Measurements from ENCODE around the gene COL6A3. TPM values are rescaled to one million over a fixed set of nuclear protein-coding genes. Genes with fewer than 3 reads are reported as not detected.

COL6A3 gene
- total RNA-seq, 1 experiment from 2014 or later = 1.2 TPM

DNA sequence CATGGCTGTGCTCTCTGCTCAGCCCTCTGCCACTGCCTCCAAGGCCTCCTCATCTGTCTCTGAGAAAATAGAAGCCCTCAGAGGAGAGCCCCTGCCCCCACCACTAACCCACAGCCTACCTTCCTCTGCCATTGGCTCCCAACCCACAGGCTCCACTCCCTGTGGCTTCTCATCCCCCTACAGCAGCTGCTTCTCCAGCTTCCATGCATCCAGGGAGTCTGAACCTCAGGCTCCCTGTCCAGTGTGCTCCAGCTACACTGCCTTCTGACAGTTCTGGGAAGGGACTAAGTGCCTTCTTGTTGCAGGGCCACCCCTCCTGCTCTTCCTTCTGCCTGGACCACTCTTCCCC lies 29.3 kb downstream of the COL6A3 start (continued):
- TF ChIP-seq SIN3A (IDR thresholded peaks at IDR 0.05; ENCODE audit: low read depth) (no peak), ZNF274 (IDR thresholded peaks at IDR 0.05; ENCODE audit: low read depth, low read length) (no peak)
- TF ChIP-seq, protein P1, sequence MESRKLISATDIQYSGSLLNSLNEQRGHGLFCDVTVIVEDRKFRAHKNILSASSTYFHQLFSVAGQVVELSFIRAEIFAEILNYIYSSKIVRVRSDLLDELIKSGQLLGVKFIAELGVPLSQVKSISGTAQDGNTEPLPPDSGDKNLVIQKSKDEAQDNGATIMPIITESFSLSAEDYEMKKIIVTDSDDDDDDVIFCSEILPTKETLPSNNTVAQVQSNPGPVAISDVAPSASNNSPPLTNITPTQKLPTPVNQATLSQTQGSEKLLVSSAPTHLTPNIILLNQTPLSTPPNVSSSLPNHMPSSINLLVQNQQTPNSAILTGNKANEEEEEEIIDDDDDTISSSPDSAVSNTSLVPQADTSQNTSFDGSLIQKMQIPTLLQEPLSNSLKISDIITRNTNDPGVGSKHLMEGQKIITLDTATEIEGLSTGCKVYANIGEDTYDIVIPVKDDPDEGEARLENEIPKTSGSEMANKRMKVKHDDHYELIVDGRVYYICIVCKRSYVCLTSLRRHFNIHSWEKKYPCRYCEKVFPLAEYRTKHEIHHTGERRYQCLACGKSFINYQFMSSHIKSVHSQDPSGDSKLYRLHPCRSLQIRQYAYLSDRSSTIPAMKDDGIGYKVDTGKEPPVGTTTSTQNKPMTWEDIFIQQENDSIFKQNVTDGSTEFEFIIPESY (IDR thresholded peaks at IDR 0.05; ENCODE audit: extremely low read depth, insufficient replicate concordance, low read length) = no peak

DNA sequence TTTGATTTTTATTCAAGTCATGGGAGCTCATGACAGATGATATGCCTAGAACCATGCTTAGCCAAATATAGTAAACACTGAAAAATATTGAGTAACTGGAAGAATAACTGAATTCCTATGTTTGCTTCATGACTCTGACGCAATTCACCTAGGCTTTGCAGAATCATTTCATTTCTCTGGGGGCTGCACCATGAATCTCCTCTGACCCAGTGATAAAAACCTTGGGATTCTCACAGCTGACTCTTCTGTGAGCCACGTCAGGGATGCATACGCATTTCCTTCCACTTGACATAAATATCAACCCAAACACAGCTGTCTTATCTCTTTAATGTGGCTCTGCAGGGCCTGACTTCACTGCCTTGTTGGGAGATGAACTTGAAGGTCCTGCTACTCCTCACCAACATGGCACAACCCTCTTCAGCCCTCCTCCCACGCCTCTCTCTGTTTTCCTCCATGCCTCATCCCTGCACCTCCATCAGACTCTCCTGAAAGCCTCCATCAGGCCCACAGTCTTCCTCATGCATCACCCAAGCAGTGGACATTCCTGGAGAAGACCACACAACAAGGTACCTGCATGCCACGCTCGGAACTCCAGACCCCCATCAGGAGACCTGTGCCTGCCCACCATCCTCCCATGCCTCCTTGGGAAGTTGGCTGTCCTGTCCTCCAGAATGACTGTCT lies 29.8 kb downstream of the COL6A3 start:
- H3K9me2 ChIP-seq (ENCODE audit: insufficient read depth) = no peaks in the 10 kb centered on the region
- peaks cover 85% of the 10 kb centered on the region for H3K27me3 ChIP-seq (ENCODE audit: insufficient read depth, low read length)
- no peak overlapping the region for H3K4me3 ChIP-seq (replicated peaks in 1 of 2; ENCODE audit: low read depth in 1 of 2, low read length in 2 of 2)
- H3K4me1 ChIP-seq (ENCODE audit: control insufficient read depth in 1 of 2, insufficient read depth in 2 of 2, low read length in 2 of 2) = no peaks in the 10 kb centered on the region
- no peak overlapping the region for H2AFZ ChIP-seq (ENCODE audit: low read depth, low read length, poor library complexity, severe bottlenecking)
- ChIA-PET CTCF (no interaction called here), POLR2A (no interaction called here), RAD21 (ENCODE audit: low non-redundant PET in 1 of 2, low total read pairs in 2 of 2, uncharacterized antibody in 2 of 2, unreplicated experiment in 2 of 2) (no interaction called here)
- H3K36me3 ChIP-seq (ENCODE audit: control insufficient read depth in 1 of 2, insufficient read depth in 2 of 2, low read length in 2 of 2) = no peaks in the 10 kb centered on the region
- DNase-seq (ENCODE audit: low read depth, low spot score) = no peak
- intact Hi-C loops (cut with micrococcal nuclease) = no loop called here
- no peaks in the 10 kb centered on the region for H3K9me3 ChIP-seq (ENCODE audit: control insufficient read depth in 1 of 2, insufficient read depth in 1 of 2, low read depth in 1 of 2, low read length in 2 of 2)
- no peak for TF ChIP-seq EZH2phosphoT487 (IDR thresholded peaks at IDR 0.05; ENCODE audit: borderline replicate concordance)
- TF ChIP-seq POLR2AphosphoS5 (IDR thresholded peaks at IDR 0.05; ENCODE audit: low read depth, low read length) = no peak
- TF ChIP-seq CEBPB (IDR thresholded peaks at IDR 0.05; ENCODE audit: low read depth) = no peak
- H3K79me2 ChIP-seq (ENCODE audit: insufficient read depth, low read length) = no peaks in the 10 kb centered on the region
- H3K9ac ChIP-seq (ENCODE audit: low read length) = no peak overlapping the region
- H4K20me1 ChIP-seq (ENCODE audit: insufficient read depth) = no peaks in the 10 kb centered on the region
- BruUV-seq (replicated peaks) = no TSS peak
- H3K27ac ChIP-seq (ENCODE audit: low read depth, low read length) = no peak overlapping the region
- ATAC-seq = no peak
- H3K4me2 ChIP-seq (ENCODE audit: low read length) = no peak overlapping the region
